Measurements from ENCODE around the gene OPN1MW3. TPM values are rescaled to one million over a fixed set of nuclear protein-coding genes. Genes with fewer than 3 reads are reported as not detected.
"Not testable (repeated sequence)": the region's sequence is repeated elsewhere in the genome, so short reads cannot be mapped to it uniquely, and the experiment has no call there.

OPN1MW3 gene
- total and polyA plus RNA-seq, 2 of the 4 experiments (the other 2 are of a cell fraction): not detected

DNA sequence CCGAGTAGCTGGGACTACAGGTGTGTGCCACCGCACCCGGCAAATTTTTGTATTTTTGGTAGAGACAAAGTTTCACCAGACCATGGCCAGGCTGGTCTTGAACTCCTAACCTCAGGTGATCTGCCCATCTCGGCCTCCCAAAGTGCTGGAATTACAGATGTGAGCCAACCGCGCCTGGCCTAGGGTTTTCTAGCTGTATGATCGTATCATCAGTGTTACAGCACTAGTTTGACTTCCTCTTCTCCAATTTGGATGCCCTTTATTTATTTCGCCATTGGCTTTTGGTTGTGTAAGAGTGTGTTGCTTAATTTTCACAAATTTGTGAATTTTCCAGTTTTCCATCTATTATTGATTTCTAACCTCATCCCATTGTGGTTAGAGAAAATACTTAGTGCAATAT lies 43.4 kb downstream of the OPN1MW3 start:
- H3K36me3 ChIP-seq (ENCODE audit: control insufficient read depth, insufficient read depth, low read length): no peaks in the 10 kb centered on the region
- H2BK5ac ChIP-seq (ENCODE audit: low read depth, low read length, poor library complexity, severe bottlenecking): no peak overlapping the region
- H3K4ac ChIP-seq (ENCODE audit: low read depth, low read length): no peak overlapping the region
- H3K56ac ChIP-seq (ENCODE audit: extremely low read depth, insufficient read depth, low read length): no peak overlapping the region
- H4K20me1 ChIP-seq (ENCODE audit: insufficient read depth, low read length): no peaks in the 10 kb centered on the region
- H3K23ac ChIP-seq (ENCODE audit: low read depth, low read length): no peak overlapping the region
- H3K27me3 ChIP-seq (ENCODE audit: control insufficient read depth, insufficient read depth, low read length): peaks cover 2% of the 10 kb centered on the region
- no peak overlapping the region for H3K27ac ChIP-seq (ENCODE audit: insufficient read depth, low read length)
- H2AK9ac ChIP-seq (replicated peaks; ENCODE audit: low read depth, low read length, poor library complexity): no peak overlapping the region
- BruUV-seq (replicated peaks): no TSS peak
- no peak overlapping the region for H4K91ac ChIP-seq (ENCODE audit: insufficient read depth, low read depth, low read length)
- no peak overlapping the region for H3K4me2 ChIP-seq (ENCODE audit: low read depth, low read length)
- H2AK5ac ChIP-seq (ENCODE audit: low read depth, low read length): no peak overlapping the region
- no peaks in the 10 kb centered on the region; the same call in 1 of the 2 replicates for H3K9me3 ChIP-seq (ENCODE audit: control insufficient read depth, insufficient read depth, low read length)
- intact Hi-C loops (cut with micrococcal nuclease): no loop called here
- H2BK20ac ChIP-seq (ENCODE audit: low read depth, low read length): no peak overlapping the region
- H2BK120ac ChIP-seq (ENCODE audit: low read depth, low read length): no peak overlapping the region
- H3K14ac ChIP-seq (replicated peaks; ENCODE audit: low read depth, low read length): no peak overlapping the region
- ATAC-seq (ENCODE audit: low read depth) (no peak), DNase-seq (no peak)
- no peaks in the 10 kb centered on the region for H3K9me1 ChIP-seq (ENCODE audit: insufficient read depth, low read length)
- no peak overlapping the region for H3K18ac ChIP-seq (ENCODE audit: low read depth, low read length)
- H3K4me1 ChIP-seq (ENCODE audit: control insufficient read depth, insufficient read depth, low read length): no peaks in the 10 kb centered on the region
- no peak overlapping the region for H2AFZ ChIP-seq (replicated peaks; ENCODE audit: low read length, poor library complexity)
- no peak overlapping the region for H3K4me3 ChIP-seq (ENCODE audit: insufficient read depth, low read depth, low read length)
- no peak overlapping the region for H2BK15ac ChIP-seq (ENCODE audit: low read depth, low read length)
- POLR2A ChIA-PET (ENCODE audit: unreplicated experiment): no interaction called here
- H4K5ac ChIP-seq (ENCODE audit: low read depth, low read length): no peak overlapping the region
- WGBS, 2 experiments (ENCODE audit: extremely low coverage in 2 of 2, insufficient read length in 1 of 2): 95% methylated on average over 3 of the region's 8 CpGs; no CpG with 5 or more reads in 1 of the 2 experiments
- H3K9ac ChIP-seq (ENCODE audit: low read depth, low read length): no peak overlapping the region
- TF ChIP-seq, protein P1, sequence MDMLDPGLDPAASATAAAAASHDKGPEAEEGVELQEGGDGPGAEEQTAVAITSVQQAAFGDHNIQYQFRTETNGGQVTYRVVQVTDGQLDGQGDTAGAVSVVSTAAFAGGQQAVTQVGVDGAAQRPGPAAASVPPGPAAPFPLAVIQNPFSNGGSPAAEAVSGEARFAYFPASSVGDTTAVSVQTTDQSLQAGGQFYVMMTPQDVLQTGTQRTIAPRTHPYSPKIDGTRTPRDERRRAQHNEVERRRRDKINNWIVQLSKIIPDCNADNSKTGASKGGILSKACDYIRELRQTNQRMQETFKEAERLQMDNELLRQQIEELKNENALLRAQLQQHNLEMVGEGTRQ (IDR thresholded peaks at IDR 0.05; ENCODE audit: low read depth, low read length): no peak
- TF ChIP-seq NFE2L2 (IDR thresholded peaks at IDR 0.05; ENCODE audit: low read depth, low read length): no peak
- TF ChIP-seq CHD1 (IDR thresholded peaks at IDR 0.05; ENCODE audit: low read depth, low read length): no peak
- TF ChIP-seq RFX5 (IDR thresholded peaks at IDR 0.05; ENCODE audit: low read depth, low read length): no peak
- TF ChIP-seq SMC3 (IDR thresholded peaks at IDR 0.05; ENCODE audit: low read depth, low read length): no peak
- no peak for TF ChIP-seq MAZ (IDR thresholded peaks at IDR 0.05; ENCODE audit: borderline replicate concordance, low read depth, low read length)
- TF ChIP-seq CEBPB (IDR thresholded peaks at IDR 0.05; ENCODE audit: low read depth, low read length): no peak
- no peak for TF ChIP-seq MXI1 (IDR thresholded peaks at IDR 0.05; ENCODE audit: borderline replicate concordance, low read depth, low read length)
- in situ Hi-C loops (cut with MboI; ENCODE audit: low sequenced_read_pairs): no loop called here
- no peaks in the 10 kb centered on the region for H3K79me1 ChIP-seq (ENCODE audit: low read depth in 1 of 2, low read length in 2 of 2)
- no peak overlapping the region for H4K8ac ChIP-seq (ENCODE audit: low read depth in 2 of 2, low read length in 2 of 2)
- dilution Hi-C loops (cut with HindIII; ENCODE audit: low sequenced_read_pairs, unreplicated experiment): no loop called here
- CTCF ChIA-PET: no interaction called here

DNA sequence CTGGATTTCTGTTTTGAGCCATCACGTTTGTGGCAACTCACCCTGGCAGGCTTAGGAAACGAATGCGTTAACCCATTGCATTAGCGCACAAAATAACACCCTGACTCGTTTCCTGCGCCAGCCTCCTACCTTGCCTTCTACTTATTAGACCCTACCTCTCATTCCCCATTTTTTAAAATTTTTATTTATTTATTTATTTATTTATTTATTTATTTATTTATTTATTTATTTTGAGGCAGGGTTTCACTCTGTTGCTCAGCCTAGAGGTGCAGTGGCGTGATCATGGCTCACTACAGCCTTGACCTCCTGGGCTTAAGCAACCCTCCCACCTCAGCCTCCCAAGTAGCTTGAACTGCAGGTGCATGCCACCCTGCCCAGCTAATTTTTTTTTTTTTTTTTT lies 45.6 kb downstream of the OPN1MW3 start:
- not testable (repeated sequence) for H2BK120ac ChIP-seq (ENCODE audit: low read depth, low read length)

More for the DNA sequence above, 45.6 kb downstream of the OPN1MW3 start:
- H2AK5ac ChIP-seq (ENCODE audit: low read depth, low read length); ATAC-seq (ENCODE audit: low read depth); H3K27ac ChIP-seq (ENCODE audit: insufficient read depth, low read length); H3K4me3 ChIP-seq (ENCODE audit: insufficient read depth, low read depth, low read length); DNase-seq; H3K23ac ChIP-seq (ENCODE audit: low read depth, low read length); H3K9me3 ChIP-seq (ENCODE audit: control insufficient read depth, insufficient read depth, low read length); H3K4me2 ChIP-seq (ENCODE audit: low read depth, low read length); H3K14ac ChIP-seq (replicated peaks; ENCODE audit: low read depth, low read length); H3K4me1 ChIP-seq (ENCODE audit: control insufficient read depth, insufficient read depth, low read length); H2AK9ac ChIP-seq (replicated peaks; ENCODE audit: low read depth, low read length, poor library complexity); H3K9me1 ChIP-seq (ENCODE audit: insufficient read depth, low read length); H4K91ac ChIP-seq (ENCODE audit: insufficient read depth, low read depth, low read length); H2BK15ac ChIP-seq (ENCODE audit: low read depth, low read length); BruUV-seq (replicated peaks); dilution Hi-C loops (cut with HindIII; ENCODE audit: low sequenced_read_pairs, unreplicated experiment); H3K27me3 ChIP-seq (ENCODE audit: control insufficient read depth, insufficient read depth, low read length); POLR2A ChIA-PET (ENCODE audit: unreplicated experiment); H3K36me3 ChIP-seq (ENCODE audit: control insufficient read depth, insufficient read depth, low read length); CTCF ChIA-PET; in situ Hi-C loops (cut with MboI; ENCODE audit: low sequenced_read_pairs); H2BK5ac ChIP-seq (ENCODE audit: low read depth, low read length, poor library complexity, severe bottlenecking); H3K4ac ChIP-seq (ENCODE audit: low read depth, low read length); H2BK20ac ChIP-seq (ENCODE audit: low read depth, low read length); H4K20me1 ChIP-seq (ENCODE audit: insufficient read depth, low read length); H4K8ac ChIP-seq (ENCODE audit: low read depth in 2 of 2, low read length in 2 of 2); intact Hi-C loops (cut with micrococcal nuclease); H3K79me1 ChIP-seq (ENCODE audit: low read depth in 1 of 2, low read length in 2 of 2); H2AFZ ChIP-seq (replicated peaks; ENCODE audit: low read length, poor library complexity); H3K18ac ChIP-seq (ENCODE audit: low read depth, low read length); H3K9ac ChIP-seq (ENCODE audit: low read depth, low read length); H3K56ac ChIP-seq (ENCODE audit: extremely low read depth, insufficient read depth, low read length); H4K5ac ChIP-seq (ENCODE audit: low read depth, low read length): not testable (repeated sequence)
- WGBS, 2 experiments (ENCODE audit: extremely low coverage in 2 of 2, insufficient read length in 1 of 2): 83% methylated on average over 1 of the region's 7 CpGs; no CpG with 5 or more reads in 1 of the 2 experiments

Data from IMR-90 (cell line).